Esophagus muscularis mucosa (tissue), 3 donors: ENCODE measurements around the gene PPM1G.

Experiments
- POLR2A ChIP-seq: fragments of 450-650 bp; IDR thresholded peaks from one replicate; pipeline ENCODE4 v1.6.1; 2017; ENCODE audit warnings: antibody characterized with exemption, moderate library complexity, mild to moderate bottlenecking, low read depth
- TF ChIP-seq, protein P1 (sequence below), 3 experiments: fragments of 200-600 bp in 2 of 3; fragments of 450-650 bp in 1 of 3; sonication (generic) in 2 of 3; IDR thresholded peaks; one replicate each; pipeline ENCODE4 v1.5.1; 2017 to 2019; ENCODE audit warnings: antibody characterized with exemption in 3 of 3, mild to moderate bottlenecking in 2 of 3, moderate library complexity in 1 of 3

DNA sequence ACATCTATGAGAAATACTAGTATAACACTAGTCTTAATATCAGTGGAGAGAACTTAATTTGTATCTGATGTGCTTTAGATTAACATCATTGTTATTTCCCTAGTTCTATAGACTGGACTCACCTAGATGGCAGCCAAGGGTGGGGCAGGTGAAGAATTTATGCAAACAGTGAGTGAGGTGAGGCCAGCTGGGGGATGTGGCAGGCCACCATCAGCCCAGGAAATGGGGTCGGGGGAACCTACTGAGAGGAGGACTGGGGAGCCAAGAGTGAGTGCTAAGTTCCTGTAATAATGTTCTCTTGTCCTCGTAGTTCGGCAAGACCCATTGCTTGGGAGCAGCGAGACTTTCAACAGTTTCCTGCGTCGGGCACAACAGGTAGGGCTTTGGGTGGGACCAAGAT, 36.5 kb downstream of the PPM1G start:
- TF ChIP-seq, protein P1, sequence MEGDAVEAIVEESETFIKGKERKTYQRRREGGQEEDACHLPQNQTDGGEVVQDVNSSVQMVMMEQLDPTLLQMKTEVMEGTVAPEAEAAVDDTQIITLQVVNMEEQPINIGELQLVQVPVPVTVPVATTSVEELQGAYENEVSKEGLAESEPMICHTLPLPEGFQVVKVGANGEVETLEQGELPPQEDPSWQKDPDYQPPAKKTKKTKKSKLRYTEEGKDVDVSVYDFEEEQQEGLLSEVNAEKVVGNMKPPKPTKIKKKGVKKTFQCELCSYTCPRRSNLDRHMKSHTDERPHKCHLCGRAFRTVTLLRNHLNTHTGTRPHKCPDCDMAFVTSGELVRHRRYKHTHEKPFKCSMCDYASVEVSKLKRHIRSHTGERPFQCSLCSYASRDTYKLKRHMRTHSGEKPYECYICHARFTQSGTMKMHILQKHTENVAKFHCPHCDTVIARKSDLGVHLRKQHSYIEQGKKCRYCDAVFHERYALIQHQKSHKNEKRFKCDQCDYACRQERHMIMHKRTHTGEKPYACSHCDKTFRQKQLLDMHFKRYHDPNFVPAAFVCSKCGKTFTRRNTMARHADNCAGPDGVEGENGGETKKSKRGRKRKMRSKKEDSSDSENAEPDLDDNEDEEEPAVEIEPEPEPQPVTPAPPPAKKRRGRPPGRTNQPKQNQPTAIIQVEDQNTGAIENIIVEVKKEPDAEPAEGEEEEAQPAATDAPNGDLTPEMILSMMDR (IDR thresholded peaks at IDR 0.05): no peak
- TF ChIP-seq POLR2A: no peak
